H1 (cell line): ENCODE measurements around the gene FBXO30. TPM values are rescaled to one million over a fixed set of nuclear protein-coding genes. Genes with fewer than 3 reads are reported as not detected.

Source experiments
- CTBP2 ChIP-seq: IDR thresholded peaks from 2 replicates; pipeline ENCODE4 v1.7.0; 2011; ENCODE audit warnings: borderline replicate concordance, mild to moderate bottlenecking, moderate library complexity, mixed read lengths, low read length; ENCODE audit not compliant: insufficient read depth, insufficient read length
- HDAC6 ChIP-seq: IDR thresholded peaks from one replicate; pipeline ENCODE4 v1.7.1; 2012; ENCODE audit warnings: low read depth, mild to moderate bottlenecking, inconsistent platforms, low read length, moderate library complexity
- POLR2A ChIP-seq, 2 experiments: IDR thresholded peaks; 1 replicate in 1 of 2; 2 replicates in 1 of 2; pipeline ENCODE4 v1.6.1; 2011; ENCODE audit warnings: low read depth in 2 of 2, low read length in 2 of 2, mild to moderate bottlenecking in 2 of 2; ENCODE audit errors: control extremely low read depth in 1 of 2
- RFX5 ChIP-seq: IDR thresholded peaks from 2 replicates; pipeline ENCODE4 v1.6.1; 2011; ENCODE audit warnings: low read depth, low read length, improper control_type of control experiment, borderline replicate concordance
- SP2 ChIP-seq: IDR thresholded peaks from 2 replicates; pipeline ENCODE4 v1.6.1; 2012; ENCODE audit warnings: mild to moderate bottlenecking, low read length, inconsistent platforms
- polyA plus RNA-seq, 7 experiments: library from polyadenylated mRNA; depleted of rRNA in 3 of 7; stranded (reverse) in 5 of 7; unstranded in 2 of 7; fragments of >200 nt in 5 of 7; fragments of 200-250 nt in 2 of 7; gene quantifications; 1 replicate in 5 of 7; 2 replicates in 1 of 7; 4 replicates in 1 of 7; pipeline versions ENCODE4 v1.2.1 to v1.2.3, GENCODE V29; 2011 to 2013; ENCODE audit warnings: missing spikeins in 2 of 7, mixed read lengths in 2 of 7
- total RNA-seq: library from RNA; stranded (reverse); fragmentation: NEBNext Ultra II Directional; extraction: Animal tissue kit (Norgen Biotek cat#: 25700); gene quantifications from 2 replicates; pipeline ENCODE4 v1.2.1, GENCODE V29; 2021
- TF ChIP-seq, protein P1 (sequence below): IDR thresholded peaks from 2 replicates; pipeline ENCODE4 v1.6.1; 2012; ENCODE audit warnings: low read length, inconsistent platforms

Gene FBXO30
- total and polyA plus RNA-seq, 2 of the 8 experiments (the other 6 are each of a cell fraction or from before 2014, with no cell fraction given), result 3.9 to 18.3 TPM

DNA sequence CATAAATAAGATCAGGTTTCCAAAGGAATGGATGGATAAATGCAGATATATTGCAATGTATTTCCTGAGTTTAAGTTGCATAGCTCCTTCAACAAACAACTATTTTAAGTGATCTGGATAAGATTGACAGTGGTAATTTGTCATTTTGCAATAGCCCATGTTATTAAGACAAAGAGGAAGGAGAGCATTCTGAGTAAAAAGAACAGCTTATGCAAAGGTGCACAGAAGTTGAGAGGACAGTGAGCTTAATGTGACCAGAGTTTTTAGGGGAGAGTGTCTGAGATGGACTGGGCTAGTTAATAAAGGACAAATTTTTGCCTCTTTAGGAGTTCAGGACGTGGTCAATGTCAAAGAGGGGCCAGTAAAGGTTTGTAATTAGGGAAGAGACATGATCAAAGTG is 48.8 kb upstream of the FBXO30 start (continued):
- TF ChIP-seq HDAC6, result no peak
- no peak for TF ChIP-seq POLR2A (IDR thresholded peaks at IDR 0.05; ENCODE audit: control extremely low read depth in 1 of 2, low read depth in 2 of 2, low read length in 2 of 2)
- TF ChIP-seq CTBP2, result no peak
- TF ChIP-seq, protein P1, sequence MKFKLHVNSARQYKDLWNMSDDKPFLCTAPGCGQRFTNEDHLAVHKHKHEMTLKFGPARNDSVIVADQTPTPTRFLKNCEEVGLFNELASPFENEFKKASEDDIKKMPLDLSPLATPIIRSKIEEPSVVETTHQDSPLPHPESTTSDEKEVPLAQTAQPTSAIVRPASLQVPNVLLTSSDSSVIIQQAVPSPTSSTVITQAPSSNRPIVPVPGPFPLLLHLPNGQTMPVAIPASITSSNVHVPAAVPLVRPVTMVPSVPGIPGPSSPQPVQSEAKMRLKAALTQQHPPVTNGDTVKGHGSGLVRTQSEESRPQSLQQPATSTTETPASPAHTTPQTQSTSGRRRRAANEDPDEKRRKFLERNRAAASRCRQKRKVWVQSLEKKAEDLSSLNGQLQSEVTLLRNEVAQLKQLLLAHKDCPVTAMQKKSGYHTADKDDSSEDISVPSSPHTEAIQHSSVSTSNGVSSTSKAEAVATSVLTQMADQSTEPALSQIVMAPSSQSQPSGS, result no peak
- TF ChIP-seq RFX5, result no peak
- no peak for TF ChIP-seq SP2
- TF ChIP-seq, all 59 proteins: peak for 0
